Keratinocyte (primary cell): ENCODE results near the gene GIMAP6. TPM values are rescaled to one million over a fixed set of nuclear protein-coding genes. Genes with fewer than 3 reads are reported as not detected.

Source experiments
- DNase-seq: peaks from one replicate; pipeline ENCODE4 v3.0.0-alpha.2; 2011; ENCODE audit warnings: low read depth, missing footprints, low spot score
- FAIRE-seq: peaks from 2 replicates; lab custom pipeline; 2011; peaks lifted over from hg19 to GRCh38; lab: Jason Lieb, UNC
- H2AFZ ChIP-seq: 2 replicates; pipeline ENCODE4 v1.6.0; 2012; ENCODE audit warnings: low read length, control low read depth, inconsistent platforms; ENCODE audit not compliant: control insufficient read depth
- H3K27ac ChIP-seq: 2 replicates; pipeline ENCODE4 v1.5.1; 2011; ENCODE audit warnings: low read length; ENCODE audit not compliant: control insufficient read depth, insufficient read depth
- H3K27me3 ChIP-seq: 3 replicates; pipeline ENCODE4 v1.6.0; 2011; ENCODE audit warnings: low read length; ENCODE audit not compliant: control insufficient read depth, insufficient read depth; ENCODE audit errors: extremely low read depth
- H3K36me3 ChIP-seq, 2 experiments: 2 replicates in 1 of 2; 3 replicates in 1 of 2; pipeline ENCODE4 v1.5.1; 2011; ENCODE audit warnings: low read length in 2 of 2, mild to moderate bottlenecking in 1 of 2; ENCODE audit not compliant: control insufficient read depth in 2 of 2, insufficient read depth in 2 of 2; ENCODE audit errors: extremely low read depth in 1 of 2
- H3K4me1 ChIP-seq: 3 replicates; pipeline ENCODE4 v1.5.1; 2011; ENCODE audit warnings: low read length; ENCODE audit not compliant: control insufficient read depth, insufficient read depth; ENCODE audit errors: extremely low read depth
- H3K4me2 ChIP-seq: 3 replicates; pipeline ENCODE4 v1.6.0; 2011; ENCODE audit warnings: low read depth, low read length; ENCODE audit not compliant: control insufficient read depth, insufficient read depth; ENCODE audit errors: extremely low read depth
- H3K4me3 ChIP-seq, 3 experiments: fragments of 200-600 bp in 1 of 3; sonication (generic) in 1 of 3; 2 replicates in 2 of 3; 3 replicates in 1 of 3; pipeline ENCODE4 v1.5.1; 2011 to 2016; ENCODE audit warnings: low read length in 3 of 3, mild to moderate bottlenecking in 3 of 3, control low read depth in 2 of 3, inconsistent platforms in 1 of 3, low read depth in 1 of 3, mixed read lengths in 1 of 3, mixed run types in 1 of 3, moderate library complexity in 1 of 3; ENCODE audit not compliant: control insufficient read depth in 2 of 3, insufficient read depth in 2 of 3; ENCODE audit errors: extremely low read depth in 1 of 3
- H3K79me2 ChIP-seq: 2 replicates; pipeline ENCODE4 v1.6.0; 2012; ENCODE audit warnings: low read length; ENCODE audit not compliant: control insufficient read depth, insufficient read depth
- H3K9ac ChIP-seq: 3 replicates; pipeline ENCODE4 v1.6.0; 2011; ENCODE audit warnings: low read length; ENCODE audit not compliant: control insufficient read depth, insufficient read depth; ENCODE audit errors: extremely low read depth
- H3K9me1 ChIP-seq: 3 replicates; pipeline ENCODE4 v1.6.0; 2011; ENCODE audit warnings: low read length; ENCODE audit not compliant: control insufficient read depth, insufficient read depth; ENCODE audit errors: extremely low read depth
- H3K9me3 ChIP-seq: 2 replicates; pipeline ENCODE4 v1.5.1; 2012; ENCODE audit warnings: low read depth, low read length; ENCODE audit not compliant: control insufficient read depth
- H4K20me1 ChIP-seq: 3 replicates; pipeline ENCODE4 v1.6.0; 2011; ENCODE audit warnings: low read length; ENCODE audit not compliant: control insufficient read depth, insufficient read depth; ENCODE audit errors: extremely low read depth
- EZH2 ChIP-seq: IDR thresholded peaks from one replicate; pipeline ENCODE4 v1.6.1; 2012; ENCODE audit warnings: inconsistent platforms, mild to moderate bottlenecking, low read length, moderate library complexity
- dilution Hi-C: fragments of 300-500 bp; cut with MboI; formaldehyde crosslinking; loops from one replicate; pipeline ENCODE4 v1.7.0; 2020; ENCODE audit warnings: low sequenced_read_pairs; ENCODE audit not compliant: extremely low pct_ligation_motif_present
- polyA plus RNA-seq, 5 experiments: library from polyadenylated mRNA; depleted of rRNA in 3 of 5; stranded (reverse) in 3 of 5; stranded (forward) in 1 of 5; unstranded in 1 of 5; fragments of >200 nt; gene quantifications; 1 replicate in 1 of 5; 2 replicates in 3 of 5; 3 replicates in 1 of 5; pipeline versions ENCODE4 v1.2.1 to v1.2.3, GENCODE V29; 2011 to 2012; ENCODE audit warnings: missing spikeins in 2 of 5, low read depth in 1 of 5, low replicate concordance in 1 of 5
- TF ChIP-seq, protein P1 (sequence below), 3 experiments: IDR thresholded peaks in 1 of 3; conservative IDR thresholded peaks in 1 of 3; optimal IDR thresholded peaks in 1 of 3; 2 replicates in 2 of 3; 3 replicates in 1 of 3; pipeline versions ENCODE3 to v1.5.1; 2011; ENCODE audit warnings: low read length in 3 of 3, mild to moderate bottlenecking in 3 of 3, moderate library complexity in 2 of 3, control low read depth in 1 of 3, inconsistent platforms in 1 of 3; ENCODE audit not compliant: insufficient read depth in 2 of 3; ENCODE audit errors: extremely low read depth in 1 of 3

Gene GIMAP6
- polyA plus RNA-seq, 1 donor (not counting 4 experiments of a cell fraction or from before 2014, with no cell fraction given), result 0.16 TPM

GRCh38 chr7:150649080-150649385 is 16.8 kb upstream of the GIMAP6 start:
- H3K79me2 ChIP-seq, result no peaks in the 10 kb centered on the region
- no peak overlapping the region for H3K27ac ChIP-seq
- no peaks in the 10 kb centered on the region for H3K27me3 ChIP-seq
- H3K9ac ChIP-seq, result no peak overlapping the region
- no peaks in the 10 kb centered on the region for H3K9me3 ChIP-seq
- FAIRE-seq (no peak), DNase-seq (no peak)
- TF ChIP-seq, protein P1, sequence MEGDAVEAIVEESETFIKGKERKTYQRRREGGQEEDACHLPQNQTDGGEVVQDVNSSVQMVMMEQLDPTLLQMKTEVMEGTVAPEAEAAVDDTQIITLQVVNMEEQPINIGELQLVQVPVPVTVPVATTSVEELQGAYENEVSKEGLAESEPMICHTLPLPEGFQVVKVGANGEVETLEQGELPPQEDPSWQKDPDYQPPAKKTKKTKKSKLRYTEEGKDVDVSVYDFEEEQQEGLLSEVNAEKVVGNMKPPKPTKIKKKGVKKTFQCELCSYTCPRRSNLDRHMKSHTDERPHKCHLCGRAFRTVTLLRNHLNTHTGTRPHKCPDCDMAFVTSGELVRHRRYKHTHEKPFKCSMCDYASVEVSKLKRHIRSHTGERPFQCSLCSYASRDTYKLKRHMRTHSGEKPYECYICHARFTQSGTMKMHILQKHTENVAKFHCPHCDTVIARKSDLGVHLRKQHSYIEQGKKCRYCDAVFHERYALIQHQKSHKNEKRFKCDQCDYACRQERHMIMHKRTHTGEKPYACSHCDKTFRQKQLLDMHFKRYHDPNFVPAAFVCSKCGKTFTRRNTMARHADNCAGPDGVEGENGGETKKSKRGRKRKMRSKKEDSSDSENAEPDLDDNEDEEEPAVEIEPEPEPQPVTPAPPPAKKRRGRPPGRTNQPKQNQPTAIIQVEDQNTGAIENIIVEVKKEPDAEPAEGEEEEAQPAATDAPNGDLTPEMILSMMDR (optimal IDR thresholded peaks at IDR 0.05 in 1 of 3, IDR thresholded peaks at IDR 0.05 in 1 of 3, conservative IDR thresholded peaks at IDR 0.05 in 1 of 3; ENCODE audit: extremely low read depth in 1 of 3, insufficient read depth in 2 of 3, low read length in 3 of 3), result no peak
- TF ChIP-seq EZH2, result no peak
- no peak overlapping the region for H3K4me2 ChIP-seq
- H4K20me1 ChIP-seq, result no peaks in the 10 kb centered on the region
- no peaks in the 10 kb centered on the region for H3K4me1 ChIP-seq
- no peak overlapping the region for H3K4me3 ChIP-seq
- no peaks in the 10 kb centered on the region for H3K36me3 ChIP-seq
- dilution Hi-C loops, result no loop called here
- no peaks in the 10 kb centered on the region for H3K9me1 ChIP-seq
- H2AFZ ChIP-seq, result no peak overlapping the region

- TF ChIP-seq, protein P1 (optimal IDR thresholded peaks at IDR 0.05 in 1 of 3, IDR thresholded peaks at IDR 0.05 in 1 of 3, conservative IDR thresholded peaks at IDR 0.05 in 1 of 3; ENCODE audit: extremely low read depth in 1 of 3, insufficient read depth in 2 of 3, low read length in 3 of 3), result no peak
- TF ChIP-seq EZH2, result no peak
- Histone ChIP-seq H3K4me1 (no peaks in the 10 kb centered on the region), H3K9me1 (no peaks in the 10 kb centered on the region), H3K27me3 (no peaks in the 10 kb centered on the region), H3K9ac (no peak overlapping the region), H3K4me2 (no peak overlapping the region), H3K9me3 (no peaks in the 10 kb centered on the region), H3K27ac (no peak overlapping the region), H4K20me1 (no peaks in the 10 kb centered on the region), H3K79me2 (no peaks in the 10 kb centered on the region), H3K4me3 (no peak overlapping the region), H2AFZ (no peak overlapping the region), H3K36me3 (no peaks in the 10 kb centered on the region)
- FAIRE-seq, result no peak
- DNase-seq, result no peak
- dilution Hi-C loops, result no loop called here
These were observed 16.3 kb upstream of the GIMAP6 start for GRCh38 chr7:150648353-150649079.
